ENCODE data around the gene GIMAP5.

DNA sequence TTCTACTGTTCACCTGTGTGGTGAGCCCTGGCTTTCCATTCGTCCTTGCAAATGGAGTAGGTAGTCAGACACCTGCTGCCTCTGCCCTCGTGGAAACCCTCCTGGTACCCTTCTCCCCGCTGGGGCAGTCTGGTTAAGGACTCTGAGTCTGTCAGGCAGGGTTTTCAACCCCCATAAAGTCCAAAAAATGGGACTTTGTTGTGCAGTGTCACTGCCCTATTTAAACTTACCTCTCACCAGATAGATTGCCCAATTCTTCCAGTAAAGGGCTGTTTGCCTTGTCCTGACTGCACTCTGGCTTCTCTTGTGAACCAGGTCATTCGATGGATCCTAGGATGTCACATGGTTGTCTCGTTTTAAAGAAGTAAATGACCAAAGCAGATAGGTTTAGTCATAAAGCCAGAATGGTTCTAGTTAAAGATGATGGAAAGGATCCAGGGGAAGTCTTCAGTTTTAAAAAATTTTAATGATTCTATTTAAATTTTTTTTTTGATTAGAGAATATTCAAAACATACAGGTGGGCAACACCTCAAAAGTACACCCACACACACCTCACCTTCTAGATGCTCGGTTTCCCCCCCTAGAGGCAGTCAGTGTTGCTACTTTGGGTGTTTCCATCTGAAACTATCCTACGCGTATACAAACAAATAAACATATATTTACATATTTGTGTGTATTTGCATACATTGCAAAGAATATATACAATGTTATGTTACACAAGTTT, 41.0 kb downstream of the GIMAP5 start:
- TF ChIP-seq, protein P1, sequence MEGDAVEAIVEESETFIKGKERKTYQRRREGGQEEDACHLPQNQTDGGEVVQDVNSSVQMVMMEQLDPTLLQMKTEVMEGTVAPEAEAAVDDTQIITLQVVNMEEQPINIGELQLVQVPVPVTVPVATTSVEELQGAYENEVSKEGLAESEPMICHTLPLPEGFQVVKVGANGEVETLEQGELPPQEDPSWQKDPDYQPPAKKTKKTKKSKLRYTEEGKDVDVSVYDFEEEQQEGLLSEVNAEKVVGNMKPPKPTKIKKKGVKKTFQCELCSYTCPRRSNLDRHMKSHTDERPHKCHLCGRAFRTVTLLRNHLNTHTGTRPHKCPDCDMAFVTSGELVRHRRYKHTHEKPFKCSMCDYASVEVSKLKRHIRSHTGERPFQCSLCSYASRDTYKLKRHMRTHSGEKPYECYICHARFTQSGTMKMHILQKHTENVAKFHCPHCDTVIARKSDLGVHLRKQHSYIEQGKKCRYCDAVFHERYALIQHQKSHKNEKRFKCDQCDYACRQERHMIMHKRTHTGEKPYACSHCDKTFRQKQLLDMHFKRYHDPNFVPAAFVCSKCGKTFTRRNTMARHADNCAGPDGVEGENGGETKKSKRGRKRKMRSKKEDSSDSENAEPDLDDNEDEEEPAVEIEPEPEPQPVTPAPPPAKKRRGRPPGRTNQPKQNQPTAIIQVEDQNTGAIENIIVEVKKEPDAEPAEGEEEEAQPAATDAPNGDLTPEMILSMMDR (IDR thresholded peaks at IDR 0.05; ENCODE audit: low read depth, low read length, poor library complexity, severe bottlenecking) = no peak
- TF ChIP-seq EZH2phosphoT487 (IDR thresholded peaks at IDR 0.05; ENCODE audit: borderline replicate concordance, low read length) = no peak
